GM19240 (cell line): ENCODE results near the gene ELL2.

Experiments used
- DNase-seq: peaks from one replicate; pipeline ENCODE4 v3.0.0; 2011; ENCODE audit warnings: low spot score; ENCODE audit not compliant: insufficient read length

Gene ELL2

DNA sequence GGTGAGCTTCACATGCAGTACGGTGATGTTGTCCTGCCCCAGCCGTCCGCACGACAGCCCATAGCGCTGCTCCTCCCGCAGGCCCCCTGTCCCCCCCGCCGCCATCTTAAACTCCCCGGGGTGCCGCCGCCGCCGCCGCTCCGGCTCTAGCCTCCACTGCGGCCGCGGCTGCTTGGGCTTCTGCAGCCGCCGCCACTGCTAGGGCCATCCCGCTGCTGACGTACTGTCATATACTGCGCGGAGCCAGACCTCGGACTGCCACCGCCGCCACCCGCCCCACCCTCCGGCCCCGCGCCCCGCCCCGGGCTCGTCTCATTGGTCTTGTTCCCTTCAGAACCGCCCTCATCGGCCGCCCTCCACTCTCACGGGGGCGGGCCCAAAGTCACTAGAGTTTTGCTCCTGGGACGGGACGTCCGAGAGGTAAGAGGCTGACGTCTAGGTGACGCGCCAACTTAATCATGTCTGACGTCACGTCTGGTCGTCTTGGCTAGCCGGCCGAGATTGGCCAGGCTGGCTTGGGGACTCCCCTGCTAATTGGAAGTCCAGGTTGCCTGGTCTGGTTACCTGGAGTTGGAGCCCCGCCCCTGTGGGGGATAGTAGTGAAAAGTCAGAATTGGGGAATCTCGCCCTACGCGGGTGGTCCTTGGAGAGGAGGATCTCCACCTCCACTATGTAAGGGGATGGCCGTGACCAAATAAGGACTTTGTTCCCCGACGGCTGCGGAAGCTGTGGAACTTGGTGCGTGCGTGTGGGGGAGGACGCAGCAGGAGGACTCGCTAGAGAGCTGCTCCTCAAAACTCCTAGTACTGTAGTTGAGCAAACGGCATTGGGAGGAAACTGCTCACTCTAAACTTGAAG lies at the start of gene ELL2:
ELL2 (minus strand) TSS at position 235 of the 858 bp plus-strand sequence; CDS start at position 105, 130 bp downstream.
- DNase-seq: peak; percentile 61

DNA sequence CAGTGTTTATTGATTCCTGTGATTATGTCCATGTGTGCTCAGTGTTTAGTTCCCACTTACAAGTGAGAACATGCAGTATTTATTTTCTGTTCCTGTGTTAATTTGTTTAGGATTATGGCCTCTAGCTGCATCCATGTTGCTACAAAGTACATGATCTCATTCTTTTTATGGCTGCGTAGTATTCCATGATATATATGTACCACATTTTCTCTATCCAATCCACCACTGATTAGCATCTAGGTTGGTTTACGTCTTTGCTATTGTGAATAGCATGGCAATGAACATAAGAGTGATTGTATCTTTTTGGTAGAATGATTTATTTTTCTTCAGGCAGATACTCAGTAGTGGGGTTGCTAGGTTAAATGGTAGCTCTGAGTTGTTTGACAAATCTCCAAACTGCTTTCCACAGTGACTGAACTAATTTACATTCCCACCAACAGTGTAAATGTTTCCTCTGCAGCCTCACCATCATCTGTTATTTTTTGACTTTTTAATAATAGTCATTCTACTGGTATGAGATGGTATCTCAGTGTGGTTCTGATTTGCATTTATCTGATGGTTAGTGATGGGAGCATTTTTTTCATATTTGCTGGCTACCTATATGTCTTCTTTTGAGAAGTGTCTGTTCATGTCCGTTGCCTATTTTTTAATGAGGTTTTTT lies 47.5 kb upstream of the ELL2 start:
- no peak for DNase-seq

DNA sequence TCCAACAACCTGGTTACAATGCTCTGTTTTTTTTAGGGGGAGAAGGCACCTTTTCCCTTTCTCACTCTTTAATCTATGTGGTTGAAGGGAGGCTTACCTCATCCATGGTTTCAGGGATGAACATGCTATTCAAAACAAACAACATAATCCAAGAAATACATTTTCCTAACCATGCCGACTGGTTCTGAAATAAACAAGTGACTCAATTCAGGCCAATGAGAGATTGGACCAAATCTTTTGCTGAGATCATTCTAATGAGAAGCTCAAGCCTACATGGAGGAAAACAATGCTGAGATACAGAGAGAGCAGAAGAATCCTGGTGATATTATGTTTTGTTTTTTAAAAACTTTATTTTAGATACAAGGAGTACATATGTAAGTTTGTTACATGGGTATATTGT lies 46.8 kb upstream of the ELL2 start:
- DNase-seq: no peak

DNA sequence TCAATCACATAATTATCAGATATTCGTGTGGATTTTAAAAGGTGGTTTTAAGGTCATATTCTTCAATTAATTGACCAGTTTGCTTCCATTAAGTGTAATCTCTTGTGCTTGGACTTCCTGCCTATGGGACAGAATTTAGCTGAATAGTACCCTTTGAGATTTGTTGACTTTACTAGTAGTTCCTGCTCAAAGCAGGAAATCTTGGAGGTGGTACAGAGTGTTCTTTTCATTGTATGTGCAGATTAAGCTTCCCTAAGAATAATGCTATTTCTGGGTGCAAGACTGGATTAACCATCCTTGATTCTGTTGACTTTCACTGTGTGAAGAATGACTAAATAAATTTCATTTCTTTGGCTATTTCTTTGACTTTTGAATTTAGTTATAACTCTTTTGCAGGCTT lies 45.4 kb upstream of the ELL2 start:
- DNase-seq: no peak

DNA sequence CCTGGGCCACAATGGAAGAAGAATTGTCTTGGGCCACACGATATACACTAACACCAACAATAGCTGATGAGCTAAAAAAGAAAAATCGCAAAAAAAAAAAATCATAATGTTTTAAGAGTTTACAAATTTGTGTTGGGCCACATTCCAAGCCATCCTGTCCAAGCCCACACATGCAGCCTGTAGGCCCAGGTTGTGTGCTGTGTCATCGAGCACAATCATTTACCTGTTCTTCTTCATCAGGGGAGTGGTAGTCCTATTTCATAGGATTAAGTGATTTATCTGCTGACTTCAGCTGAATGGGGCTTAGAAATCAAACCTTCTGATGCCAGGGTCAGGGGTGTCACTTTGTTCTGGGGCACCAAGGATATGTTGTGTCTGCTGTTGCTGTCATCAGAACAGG lies 44.6 kb upstream of the ELL2 start:
- no peak for DNase-seq

GRCh38 chr5:96004754-96005153 lies 43.1 kb upstream of the ELL2 start:
- DNase-seq: no peak

DNA sequence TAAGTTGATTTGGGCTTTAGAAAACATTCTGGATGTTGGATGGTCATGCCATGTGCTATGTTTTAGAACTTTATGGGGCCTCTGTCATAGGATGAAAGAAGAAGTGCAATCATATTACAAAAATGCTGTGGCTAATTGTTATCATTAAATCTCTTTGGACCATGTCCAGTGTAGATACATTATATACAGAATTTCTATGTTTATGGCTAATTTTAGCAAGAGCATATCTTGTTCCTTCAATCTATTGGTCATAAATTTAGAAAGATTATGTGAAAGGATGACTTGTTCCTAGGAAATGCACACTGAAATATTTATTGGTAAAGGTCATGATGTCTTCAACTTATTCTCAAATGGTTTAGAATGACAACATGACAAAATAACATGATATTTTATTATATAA lies 42.4 kb upstream of the ELL2 start:
- DNase-seq: no peak

GRCh38 chr5:96001262-96001661 lies 39.6 kb upstream of the ELL2 start:
- no peak for DNase-seq

- DNase-seq: no peak
These were observed 38.7 kb upstream of the ELL2 start for GRCh38 chr5:96000308-96000707.

GRCh38 chr5:95996904-95997723 lies 35.5 kb upstream of the ELL2 start:
- DNase-seq: no peak

GRCh38 chr5:95995962-95996489 lies 34.4 kb upstream of the ELL2 start:
- no peak for DNase-seq

- DNase-seq: no peak
These were observed 32.1 kb upstream of the ELL2 start for GRCh38 chr5:95993776-95994175.

GRCh38 chr5:95993266-95993665 lies 31.6 kb upstream of the ELL2 start:
- DNase-seq: no peak

DNA sequence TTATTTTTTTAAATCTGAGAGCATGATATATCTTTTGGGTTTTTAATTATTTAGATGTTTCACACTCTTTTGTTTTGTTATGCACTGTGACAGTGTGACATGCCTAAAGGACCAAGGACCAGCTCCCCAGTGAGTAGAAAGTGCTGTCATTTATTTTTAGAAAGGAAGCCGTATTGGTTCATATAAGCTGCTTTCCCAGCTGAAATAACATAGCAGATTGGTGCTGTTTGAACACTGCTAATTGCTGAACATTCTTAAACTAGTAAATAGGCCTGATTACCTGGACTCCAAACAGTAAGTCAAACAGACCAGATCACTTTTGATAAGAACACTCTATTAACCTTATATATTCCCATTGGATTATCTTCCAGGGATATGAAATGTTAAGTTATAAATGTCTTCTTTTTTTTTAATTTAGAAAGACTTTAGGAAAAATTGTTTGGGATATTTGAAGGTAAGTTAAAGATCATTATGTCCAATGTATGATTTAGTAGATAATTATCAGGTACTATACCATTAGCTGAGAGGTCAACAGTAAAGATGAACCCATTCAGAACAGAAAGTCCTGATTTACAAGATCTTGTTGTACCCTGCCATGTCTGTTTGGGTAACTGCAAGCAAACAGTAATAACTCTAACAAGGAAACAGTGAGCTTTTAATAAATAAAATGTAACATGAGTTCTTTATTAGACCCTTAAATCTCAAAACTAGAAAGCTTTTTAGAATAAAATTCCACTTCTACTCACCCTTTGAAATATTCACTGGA lies 27.8 kb upstream of the ELL2 start:
- no peak for DNase-seq

DNA sequence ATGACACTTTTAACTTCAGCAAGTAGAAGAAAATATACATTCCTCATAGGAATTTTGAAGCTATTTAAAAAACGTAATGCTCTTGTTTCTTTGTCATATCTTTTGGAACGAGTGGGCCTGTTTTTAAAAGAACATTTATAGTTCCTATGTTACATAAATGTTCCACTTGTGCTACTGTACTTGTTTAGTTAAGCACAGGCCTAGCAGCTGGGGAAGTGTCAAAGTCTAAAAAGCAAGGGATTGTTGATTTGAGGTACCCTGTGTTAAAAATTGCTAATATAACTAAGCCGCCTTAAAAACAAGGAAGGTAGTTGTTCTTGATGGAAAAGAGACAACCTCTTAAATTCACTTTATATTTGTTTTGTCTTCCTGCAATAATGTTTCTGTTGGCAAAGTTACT lies 27.2 kb upstream of the ELL2 start:
- DNase-seq: no peak

- no peak for DNase-seq
These were observed 26.4 kb upstream of the ELL2 start for GRCh38 chr5:95988094-95988493.

- DNase-seq: no peak
These were observed 25.4 kb upstream of the ELL2 start for GRCh38 chr5:95986937-95987520.

DNA sequence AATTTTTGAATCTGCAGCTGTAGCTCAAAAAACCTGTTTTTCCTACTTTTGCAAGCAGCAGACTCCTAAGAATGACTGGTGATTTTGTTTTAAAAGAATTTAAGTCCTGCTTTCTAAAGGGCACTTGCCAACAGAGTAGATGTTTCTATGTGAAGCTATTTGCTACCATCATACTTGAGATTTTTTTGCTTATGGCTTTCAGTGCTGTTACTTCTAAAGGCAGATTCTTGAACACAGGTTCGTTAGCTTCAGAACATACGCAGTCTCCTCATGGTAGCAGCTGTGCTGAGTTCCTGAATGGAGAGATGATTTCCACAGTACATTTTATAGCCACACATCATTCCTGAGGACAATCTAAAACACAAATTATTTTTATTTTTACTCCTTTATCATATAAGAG lies 24.4 kb upstream of the ELL2 start:
- no peak for DNase-seq

DNA sequence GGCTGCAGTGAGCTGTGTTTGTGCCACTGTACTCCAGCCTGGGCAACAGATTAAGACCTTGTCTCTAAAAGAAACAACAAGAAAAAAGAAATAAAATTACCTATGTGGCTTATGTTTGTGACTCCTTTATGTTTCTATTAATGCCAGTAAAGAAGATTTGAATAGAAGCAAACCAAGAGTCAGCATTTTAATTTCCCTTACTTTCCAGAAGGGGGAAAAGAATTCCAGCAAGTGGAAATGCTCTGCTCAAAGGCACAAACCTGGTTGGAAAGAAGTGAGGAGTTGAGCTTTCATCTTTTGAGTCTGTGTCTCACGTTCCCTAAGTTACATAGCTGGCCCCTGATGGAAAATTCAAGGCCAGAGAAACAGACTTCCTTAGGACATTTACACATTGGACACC lies 23.6 kb upstream of the ELL2 start:
- no peak for DNase-seq

DNA sequence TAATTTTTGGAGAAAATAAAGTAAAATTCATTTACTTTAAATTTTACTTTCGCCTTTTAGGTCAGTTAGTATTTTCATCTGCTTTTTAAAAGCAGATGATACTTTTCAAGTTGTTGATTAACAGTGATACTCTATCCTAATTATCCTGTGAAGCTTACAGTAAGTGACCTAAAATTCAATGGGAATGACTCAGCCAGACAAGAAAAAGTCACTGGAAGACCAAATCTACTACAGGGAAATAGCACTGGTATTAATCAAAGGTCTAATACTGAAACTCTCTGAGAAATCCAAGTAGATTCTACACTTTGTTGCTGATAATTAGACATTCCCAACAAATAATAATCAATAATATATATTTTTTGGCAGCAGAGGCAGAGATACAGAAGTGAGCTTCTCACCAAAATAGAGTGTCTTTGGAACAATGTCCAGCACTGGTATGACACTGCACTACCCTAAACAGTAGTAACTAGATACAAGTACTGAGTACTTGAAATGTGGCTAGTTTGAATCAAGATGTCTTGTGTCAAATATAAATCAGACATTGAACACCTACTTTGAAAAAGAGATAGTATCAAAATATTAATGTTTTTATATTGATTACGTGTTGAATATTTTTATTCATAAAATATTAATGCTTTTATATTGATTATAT lies 22.8 kb upstream of the ELL2 start:
- no peak for DNase-seq
